NCI-H1092 (cell line): ENCODE measurements around the gene HHIPL2.
"Not testable (repeated sequence)": the region's sequence is repeated elsewhere in the genome, so short reads cannot be mapped to it uniquely, and the experiment has no call there.

Source experiments
- DNase-seq: peaks from one replicate; lab custom pipeline; 2025; lab: John Stamatoyannopoulos, UW

The HHIPL2 gene

GRCh38 chr1:222539951-222540597 is 7.8 kb downstream of the HHIPL2 start:
- no peak for DNase-seq

GRCh38 chr1:222535455-222535854 is 12.4 kb downstream of the HHIPL2 start:
- DNase-seq = no peak

GRCh38 chr1:222530852-222531251 is 17.1 kb downstream of the HHIPL2 start:
- no peak for DNase-seq

- DNase-seq = no peak
Measured at GRCh38 chr1:222529916-222530315, 18.0 kb downstream of the HHIPL2 start.

- DNase-seq = no peak
Measured at GRCh38 chr1:222529181-222529580, 18.7 kb downstream of the HHIPL2 start.

GRCh38 chr1:222525951-222526350 is 22.0 kb downstream of the HHIPL2 start:
- no peak for DNase-seq

- no peak for DNase-seq
Measured at GRCh38 chr1:222523852-222524251, 24.1 kb downstream of the HHIPL2 start.

GRCh38 chr1:222522105-222522915 is 25.6 kb downstream of the HHIPL2 start:
- no peak for DNase-seq

GRCh38 chr1:222521299-222522104 is 26.4 kb downstream of the HHIPL2 start:
- DNase-seq = no peak

- DNase-seq = not testable (repeated sequence)
Measured at GRCh38 chr1:222489496-222489895, 58.4 kb downstream of the HHIPL2 start.

GRCh38 chr1:222487774-222488173 is 60.1 kb downstream of the HHIPL2 start:
- DNase-seq = not testable (repeated sequence)

- not testable (repeated sequence) for DNase-seq
Measured at GRCh38 chr1:222484005-222484404, 63.9 kb downstream of the HHIPL2 start.

GRCh38 chr1:222479567-222479966 is 68.3 kb downstream of the HHIPL2 start:
- DNase-seq = not testable (repeated sequence)

- not testable (repeated sequence) for DNase-seq
Measured at GRCh38 chr1:222476436-222476835, 71.5 kb downstream of the HHIPL2 start.

- not testable (repeated sequence) for DNase-seq
Measured at GRCh38 chr1:222473717-222474116, 74.2 kb downstream of the HHIPL2 start.

- DNase-seq = not testable (repeated sequence)
Measured at GRCh38 chr1:222472776-222473540, 74.9 kb downstream of the HHIPL2 start.
